DND-41 (cell line): ENCODE data around the gene EIF4H.

ENCODE experiments used
- ATAC-seq: fragments of 200-7000 bp; cut with Tn5 transposase; 3 replicates; pipeline ENCODE4 v1.9.1; 2021; ENCODE audit warnings: low read depth; ENCODE audit not compliant: insufficient read depth
- DNase-seq: peaks from one replicate; pipeline ENCODE4 v3.0.0-alpha.2; 2020
- H2AFZ ChIP-seq: 2 replicates; pipeline ENCODE4 v1.6.0; 2012; ENCODE audit warnings: low read depth, low read length
- H3K27ac ChIP-seq: 2 replicates; pipeline ENCODE4 v1.5.1; 2012; ENCODE audit warnings: low read length, inconsistent platforms
- H3K27me3 ChIP-seq: fragments of 200-600 bp; sonication (generic); 2 replicates; pipeline ENCODE4 v1.6.0; 2012; ENCODE audit warnings: low read length, mild to moderate bottlenecking, inconsistent platforms; ENCODE audit not compliant: insufficient read depth, poor library complexity
- H3K36me3 ChIP-seq: 2 replicates; pipeline ENCODE4 v1.5.1; 2012; ENCODE audit warnings: low read length, inconsistent platforms; ENCODE audit not compliant: insufficient read depth
- H3K4me1 ChIP-seq: 2 replicates; pipeline ENCODE4 v1.5.1; 2012; ENCODE audit warnings: mild to moderate bottlenecking, low read length; ENCODE audit not compliant: insufficient read depth
- H3K4me2 ChIP-seq: 2 replicates; pipeline ENCODE4 v1.6.0; 2012; ENCODE audit warnings: mild to moderate bottlenecking, moderate library complexity, low read length, inconsistent platforms; ENCODE audit not compliant: insufficient read depth
- H3K4me3 ChIP-seq, 2 experiments: fragments of 200-600 bp in 1 of 2; shearing (Covaris generic) in 1 of 2; 2 replicates each; pipeline ENCODE4 v1.5.1; 2012 to 2016; ENCODE audit warnings: inconsistent platforms in 2 of 2, low read length in 2 of 2, mild to moderate bottlenecking in 2 of 2, low read depth in 1 of 2, moderate library complexity in 1 of 2
- H3K79me2 ChIP-seq: 2 replicates; pipeline ENCODE4 v1.6.0; 2012; ENCODE audit warnings: low read length, inconsistent platforms; ENCODE audit not compliant: insufficient read depth
- H3K9ac ChIP-seq: 2 replicates; pipeline ENCODE4 v1.6.0; 2012; ENCODE audit warnings: low read depth, mild to moderate bottlenecking, inconsistent platforms, low read length, moderate library complexity
- H3K9me3 ChIP-seq: 2 replicates; pipeline ENCODE4 v1.5.1; 2012; ENCODE audit warnings: low read length, moderate library complexity, mild to moderate bottlenecking, inconsistent platforms; ENCODE audit not compliant: insufficient read depth, severe bottlenecking
- H4K20me1 ChIP-seq: 2 replicates; pipeline ENCODE4 v1.6.0; 2012; ENCODE audit warnings: low read length; ENCODE audit not compliant: insufficient read depth
- EZH2 ChIP-seq: IDR thresholded peaks from 3 replicates; pipeline ENCODE4 v1.6.1; 2012; ENCODE audit warnings: borderline replicate concordance, low read depth, mild to moderate bottlenecking, moderate library complexity, low read length, inconsistent platforms; ENCODE audit not compliant: severe bottlenecking
- TF ChIP-seq, protein P1 (sequence below): IDR thresholded peaks from 2 replicates; pipeline ENCODE4 v1.5.1; 2012; ENCODE audit warnings: borderline replicate concordance, low read length, moderate library complexity, mild to moderate bottlenecking; ENCODE audit not compliant: poor library complexity, severe bottlenecking; ENCODE audit errors: extremely low read depth

Gene EIF4H

DNA sequence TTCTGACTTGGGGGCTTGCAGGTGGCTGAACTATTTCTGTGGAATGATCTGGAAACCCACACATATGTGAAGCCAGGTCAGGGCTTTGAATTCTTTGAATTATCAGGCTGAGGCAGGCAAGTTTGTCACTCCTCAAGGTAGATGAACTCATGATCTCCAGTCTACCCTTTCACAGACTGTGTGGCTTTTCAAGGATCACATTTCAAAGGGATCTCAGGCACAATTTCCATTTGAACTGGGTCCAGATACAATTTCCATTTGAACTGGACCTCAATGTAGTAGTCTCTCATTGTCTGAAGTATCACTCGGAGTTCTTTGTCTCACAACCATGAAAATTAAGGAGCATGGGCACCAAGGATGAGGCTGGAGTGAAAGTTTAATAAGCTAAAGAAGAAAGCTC is 25.7 kb upstream of the EIF4H start:
- Histone ChIP-seq H2AFZ (no peak overlapping the region), H3K4me3 (no peak overlapping the region), H3K4me1 (no peaks in the 10 kb centered on the region), H3K27me3 (no peaks in the 10 kb centered on the region), H3K79me2 (no peaks in the 10 kb centered on the region), H3K4me2 (no peak overlapping the region), H3K36me3 (no peaks in the 10 kb centered on the region), H4K20me1 (no peaks in the 10 kb centered on the region), H3K9ac (no peak overlapping the region), H3K27ac (no peak overlapping the region), H3K9me3 (peaks cover 8% of the 10 kb centered on the region)
- DNase-seq (no peak), ATAC-seq (no peak)
- no peak for TF ChIP-seq EZH2
- TF ChIP-seq, protein P1, sequence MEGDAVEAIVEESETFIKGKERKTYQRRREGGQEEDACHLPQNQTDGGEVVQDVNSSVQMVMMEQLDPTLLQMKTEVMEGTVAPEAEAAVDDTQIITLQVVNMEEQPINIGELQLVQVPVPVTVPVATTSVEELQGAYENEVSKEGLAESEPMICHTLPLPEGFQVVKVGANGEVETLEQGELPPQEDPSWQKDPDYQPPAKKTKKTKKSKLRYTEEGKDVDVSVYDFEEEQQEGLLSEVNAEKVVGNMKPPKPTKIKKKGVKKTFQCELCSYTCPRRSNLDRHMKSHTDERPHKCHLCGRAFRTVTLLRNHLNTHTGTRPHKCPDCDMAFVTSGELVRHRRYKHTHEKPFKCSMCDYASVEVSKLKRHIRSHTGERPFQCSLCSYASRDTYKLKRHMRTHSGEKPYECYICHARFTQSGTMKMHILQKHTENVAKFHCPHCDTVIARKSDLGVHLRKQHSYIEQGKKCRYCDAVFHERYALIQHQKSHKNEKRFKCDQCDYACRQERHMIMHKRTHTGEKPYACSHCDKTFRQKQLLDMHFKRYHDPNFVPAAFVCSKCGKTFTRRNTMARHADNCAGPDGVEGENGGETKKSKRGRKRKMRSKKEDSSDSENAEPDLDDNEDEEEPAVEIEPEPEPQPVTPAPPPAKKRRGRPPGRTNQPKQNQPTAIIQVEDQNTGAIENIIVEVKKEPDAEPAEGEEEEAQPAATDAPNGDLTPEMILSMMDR: no peak

DNA sequence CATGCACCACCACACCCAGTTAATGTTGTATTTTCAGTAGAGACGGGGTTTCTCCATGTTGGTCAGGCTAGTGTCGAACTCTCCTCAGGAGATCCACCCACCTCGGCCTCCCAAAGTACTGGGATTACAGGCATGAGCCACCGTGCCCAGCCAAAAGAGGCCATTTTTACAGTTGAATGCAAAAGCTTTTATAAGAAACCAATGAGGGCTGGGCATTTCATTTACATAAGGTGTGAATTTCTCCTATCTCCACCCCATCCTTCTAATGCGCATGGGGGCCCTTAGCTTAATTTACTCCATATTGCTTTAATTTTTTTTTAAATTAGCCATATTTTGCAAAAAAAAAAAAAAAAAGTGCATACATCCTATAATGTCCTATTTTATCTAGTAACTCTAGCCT is 25.1 kb upstream of the EIF4H start:
- no peak overlapping the region for H3K4me2 ChIP-seq
- H3K9me3 ChIP-seq: peaks cover 8% of the 10 kb centered on the region
- no peaks in the 10 kb centered on the region for H3K4me1 ChIP-seq
- no peak for DNase-seq
- H3K4me3 ChIP-seq: no peak overlapping the region
- H2AFZ ChIP-seq: no peak overlapping the region
- ATAC-seq: no peak
- no peaks in the 10 kb centered on the region for H3K79me2 ChIP-seq
- no peaks in the 10 kb centered on the region for H3K36me3 ChIP-seq
- no peak for TF ChIP-seq EZH2
- TF ChIP-seq, protein P1: no peak
- no peaks in the 10 kb centered on the region for H4K20me1 ChIP-seq
- no peak overlapping the region for H3K27ac ChIP-seq
- no peaks in the 10 kb centered on the region for H3K27me3 ChIP-seq
- no peak overlapping the region for H3K9ac ChIP-seq

DNA sequence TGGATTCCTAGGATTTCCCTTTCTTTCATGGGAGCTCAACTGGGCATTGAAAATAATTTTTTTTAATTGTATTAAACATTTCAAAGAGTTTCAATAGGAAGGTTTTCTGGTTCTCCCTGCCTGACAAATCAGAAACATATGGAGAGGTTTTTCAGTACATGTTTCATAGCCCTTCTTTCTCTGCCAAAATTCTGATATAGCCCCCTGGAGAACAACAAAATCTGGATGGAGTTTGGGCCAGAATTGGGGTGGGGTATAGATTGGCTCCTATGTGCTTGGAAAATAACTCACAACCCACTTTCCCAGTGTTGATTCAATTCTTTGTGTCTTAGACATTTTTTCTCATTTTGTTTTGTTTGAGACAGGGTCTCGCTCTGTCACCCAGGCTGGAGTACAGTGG is 24.6 kb upstream of the EIF4H start:
- TF ChIP-seq EZH2: no peak
- TF ChIP-seq, protein P1: no peak
- Histone ChIP-seq H3K9ac (no peak overlapping the region), H3K9me3 (peaks cover 4% of the 10 kb centered on the region), H3K27ac (no peak overlapping the region), H3K27me3 (no peaks in the 10 kb centered on the region), H3K4me3 (no peak overlapping the region), H3K36me3 (no peaks in the 10 kb centered on the region), H3K4me2 (no peak overlapping the region), H3K4me1 (no peaks in the 10 kb centered on the region), H3K79me2 (no peaks in the 10 kb centered on the region), H2AFZ (no peak overlapping the region), H4K20me1 (no peaks in the 10 kb centered on the region)
- DNase-seq (no peak), ATAC-seq (no peak)

DNA sequence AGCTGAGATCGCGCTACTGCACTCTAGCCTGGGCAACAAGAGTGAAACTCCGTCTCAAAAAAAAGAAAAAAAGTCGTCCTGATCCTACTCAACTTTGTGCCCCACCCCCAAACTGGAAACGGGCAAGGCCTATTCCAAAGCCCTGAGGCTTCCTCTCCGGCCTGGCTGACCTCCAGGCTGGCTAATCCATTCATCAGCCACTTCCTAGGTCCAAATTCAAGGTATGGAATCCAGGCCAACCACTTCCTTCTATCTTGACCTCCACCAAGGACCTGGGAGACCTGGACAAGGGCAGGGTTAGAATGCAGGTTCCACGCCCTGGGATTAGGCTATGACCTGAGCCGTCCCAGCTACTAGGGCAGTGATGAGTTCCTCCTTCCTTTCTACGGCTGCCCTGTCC is 20.4 kb upstream of the EIF4H start:
- TF ChIP-seq EZH2: no peak
- TF ChIP-seq, protein P1: no peak
- no peak overlapping the region for H3K4me2 ChIP-seq
- H3K9ac ChIP-seq: no peak overlapping the region
- H3K27me3 ChIP-seq: no peaks in the 10 kb centered on the region
- H3K36me3 ChIP-seq: no peaks in the 10 kb centered on the region
- no peaks in the 10 kb centered on the region for H3K9me3 ChIP-seq
- no peak overlapping the region for H3K27ac ChIP-seq
- no peak overlapping the region for H2AFZ ChIP-seq
- ATAC-seq: no peak
- DNase-seq: no peak
- H3K4me1 ChIP-seq: no peaks in the 10 kb centered on the region
- no peak overlapping the region for H3K4me3 ChIP-seq
- no peaks in the 10 kb centered on the region for H4K20me1 ChIP-seq
- H3K79me2 ChIP-seq: no peaks in the 10 kb centered on the region
